GM12801 (cell line): ENCODE results near the gene GPER1.

Experiments used
- CTCF ChIP-seq: IDR thresholded peaks from one replicate; pipeline ENCODE4 v1.5.1; 2011; ENCODE audit warnings: control low read depth; ENCODE audit not compliant: insufficient read length; ENCODE audit errors: extremely low read depth

The GPER1 gene

GRCh38 chr7:1076184-1077072 lies 11.5 kb upstream of the GPER1 start:
- no peak for TF ChIP-seq CTCF

- TF ChIP-seq CTCF = no peak
These were observed 9.4 kb upstream of the GPER1 start for GRCh38 chr7:1078519-1078918.

GRCh38 chr7:1078985-1079384 lies 8.9 kb upstream of the GPER1 start:
- TF ChIP-seq CTCF = no peak

- TF ChIP-seq CTCF = no peak
These were observed 8.4 kb upstream of the GPER1 start for GRCh38 chr7:1079546-1079945.

- no peak for TF ChIP-seq CTCF
These were observed 7.5 kb upstream of the GPER1 start for GRCh38 chr7:1080252-1080920.

- no peak for TF ChIP-seq CTCF
These were observed 7.0 kb upstream of the GPER1 start for GRCh38 chr7:1080921-1081255.

GRCh38 chr7:1081336-1081735 lies 6.6 kb upstream of the GPER1 start:
- TF ChIP-seq CTCF = no peak
